A549 (cell line): ENCODE results near the gene TSG101.

ENCODE experiments used
- CTCF ChIP-seq: fragments of >200 bp; sonication (Bioruptor Twin); formaldehyde crosslinking; IDR thresholded peaks from 3 replicates; pipeline ENCODE4 v1.5.1; 2016
- ESRRA ChIP-seq: fragments of 150-350 bp; IDR thresholded peaks from 2 replicates; pipeline ENCODE4 v1.6.1; 2014; ENCODE audit warnings: mild to moderate bottlenecking, low read length, borderline replicate concordance
- HEYL ChIP-seq: fragments of 250-450 bp; sonication (Bioruptor Pico); IDR thresholded peaks from 2 replicates; pipeline ENCODE4 v1.8.0; 2021; ENCODE audit warnings: mild to moderate bottlenecking, moderate library complexity
- HOXA7 ChIP-seq: fragments of 250-450 bp; sonication (Bioruptor Pico); IDR thresholded peaks from 2 replicates; pipeline ENCODE4 v1.5.0; 2020; ENCODE audit warnings: mild to moderate bottlenecking, moderate library complexity
- MAZ ChIP-seq: fragments of 150-350 bp; IDR thresholded peaks from 2 replicates; pipeline ENCODE4 v1.6.1; 2014; ENCODE audit warnings: antibody characterized with exemption, low read depth, low read length, borderline replicate concordance
- RFX5 ChIP-seq: fragments of 450-650 bp; IDR thresholded peaks from 2 replicates; pipeline ENCODE4 v1.7.1; 2014; ENCODE audit warnings: antibody characterized with exemption, mild to moderate bottlenecking, moderate library complexity

GRCh38 chr11:18468059-18468458, 58.7 kb downstream of the TSG101 start:
- TF ChIP-seq CTCF (no peak), HOXA7 (CRISPR knock-in tag) (no peak), ESRRA (no peak), HEYL (no peak), MAZ (no peak), RFX5 (no peak)
